Left ventricle myocardium inferior (tissue), 1 donor: ENCODE data around the gene FAF2. TPM values are rescaled to one million over a fixed set of nuclear protein-coding genes. Genes with fewer than 3 reads are reported as not detected.

ENCODE experiments used
- DNase-seq: peaks from one replicate; pipeline ENCODE4 v3.0.0-alpha.2; 2020
- H3K27ac ChIP-seq: fragments of 200-600 bp; replicated peaks from 2 replicates; pipeline ENCODE4 v1.8.0; 2021
- H3K27me3 ChIP-seq: fragments of 200-600 bp; 2 replicates; pipeline ENCODE4 v1.8.0; 2021; ENCODE audit warnings: low read depth
- H3K36me3 ChIP-seq: fragments of 200-600 bp; 2 replicates; pipeline ENCODE4 v1.8.0; 2021
- H3K4me1 ChIP-seq: fragments of 200-600 bp; 2 replicates; pipeline ENCODE4 v1.8.0; 2021
- H3K4me3 ChIP-seq: fragments of 200-600 bp; 2 replicates; pipeline ENCODE4 v1.8.0; 2021; ENCODE audit warnings: mild to moderate bottlenecking, moderate library complexity
- H3K9me3 ChIP-seq: fragments of 200-600 bp; replicated peaks from 2 replicates; pipeline ENCODE4 v1.8.0; 2021
- CTCF ChIP-seq: fragments of 200-600 bp; IDR thresholded peaks from 2 replicates; pipeline ENCODE4 v1.8.0; 2021; ENCODE audit warnings: antibody characterized with exemption, mild to moderate bottlenecking, borderline replicate concordance
- intact Hi-C: fragments of 100-400 bp; cut with micrococcal nuclease; formaldehyde crosslinking; loops from one replicate; pipeline ENCODE4 v1.11.0; 2022
- total RNA-seq: library from RNA; stranded (reverse); fragmentation: NEBNext Ultra II Directional; extraction: Animal tissue kit (Norgen Biotek cat#: 25700); gene quantifications from one replicate; pipeline ENCODE4 v1.2.1, GENCODE V29; 2021
- donor health status: DM: no; HTN: yes; CAD: no; lungs with severe emphysema.

Gene FAF2
- total RNA-seq, 1 donor from 2014 or later = 13.0 TPM

DNA sequence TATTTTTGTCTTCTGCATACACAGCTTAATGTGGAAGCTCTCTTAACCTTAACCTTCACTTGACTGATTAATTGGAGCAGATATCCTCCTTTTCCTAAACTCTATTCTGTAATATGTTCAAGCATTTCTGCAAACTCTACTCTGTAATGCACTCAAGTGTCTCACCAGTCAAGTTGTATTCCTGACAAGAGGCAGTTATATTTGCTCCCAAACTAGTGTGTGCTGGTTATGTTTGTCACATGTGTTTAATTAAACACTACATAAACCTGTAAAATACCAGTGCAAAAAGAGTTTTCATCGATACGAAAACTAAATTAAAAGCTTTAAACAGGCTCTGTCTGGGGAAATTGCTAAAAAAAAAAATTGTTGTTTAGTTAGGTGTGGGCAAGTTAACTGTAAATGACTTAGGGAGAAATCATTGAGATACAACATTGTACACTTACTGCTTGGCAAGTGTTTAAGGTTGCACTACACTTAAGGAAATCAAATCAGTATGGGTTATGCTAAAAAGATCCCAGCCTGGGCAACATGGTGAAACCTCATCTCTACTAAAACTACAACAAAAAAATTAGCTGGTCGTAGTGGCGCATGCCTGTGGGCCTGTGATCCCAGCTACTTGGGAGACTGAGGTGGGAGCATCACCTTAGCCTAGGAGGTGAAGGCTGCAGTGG lies 6.7 kb downstream of the FAF2 start:
- H3K4me1 ChIP-seq = peaks cover 74% of the 10 kb centered on the region
- no peaks in the 10 kb centered on the region for H3K9me3 ChIP-seq
- TF ChIP-seq CTCF = no peak
- peaks cover 14% of the 10 kb centered on the region for H3K36me3 ChIP-seq
- no peaks in the 10 kb centered on the region for H3K27me3 ChIP-seq
- no peak overlapping the region for H3K27ac ChIP-seq
- no peak for DNase-seq
- intact Hi-C loops = no loop called here
- H3K4me3 ChIP-seq = no peak overlapping the region

GRCh38 chr5:176458904-176459561 lies 10.8 kb downstream of the FAF2 start:
- H3K36me3 ChIP-seq = peaks cover 3% of the 10 kb centered on the region
- intact Hi-C loops = no loop called here
- TF ChIP-seq CTCF = no peak
- no peaks in the 10 kb centered on the region for H3K27me3 ChIP-seq
- no peaks in the 10 kb centered on the region for H3K9me3 ChIP-seq
- DNase-seq = no peak
- no peak overlapping the region for H3K27ac ChIP-seq
- peaks cover 39% of the 10 kb centered on the region for H3K4me1 ChIP-seq
- no peak overlapping the region for H3K4me3 ChIP-seq

DNA sequence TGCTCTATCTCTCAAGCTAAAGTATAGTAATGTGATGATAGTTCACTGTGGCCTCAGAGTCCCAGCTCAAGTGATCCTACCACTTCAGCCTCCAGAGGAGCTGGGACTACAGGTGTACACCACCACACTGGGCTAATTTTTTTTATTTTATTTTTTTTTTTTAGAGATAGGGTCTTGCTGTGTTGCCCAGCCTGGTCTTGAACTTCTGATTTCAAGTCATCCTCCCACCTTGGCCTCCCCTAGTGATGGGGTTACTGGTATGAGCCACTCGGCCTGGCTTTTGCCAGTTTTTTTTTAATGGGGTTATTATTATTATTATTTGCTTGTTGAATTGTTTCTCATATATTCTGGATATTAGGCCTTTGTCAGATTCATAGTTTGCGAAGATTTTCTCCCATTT lies 13.2 kb downstream of the FAF2 start:
- no peak for TF ChIP-seq CTCF
- H3K4me1 ChIP-seq = peaks cover 37% of the 10 kb centered on the region

GRCh38 chr5:176463113-176463764 lies 15.1 kb downstream of the FAF2 start:
- Histone ChIP-seq H3K4me3 (no peak overlapping the region), H3K9me3 (no peaks in the 10 kb centered on the region), H3K36me3 (no peaks in the 10 kb centered on the region), H3K27me3 (no peaks in the 10 kb centered on the region), H3K27ac (no peak overlapping the region), H3K4me1 (peaks cover 42% of the 10 kb centered on the region)
- TF ChIP-seq CTCF = no peak
- intact Hi-C loops = no loop called here
- no peak for DNase-seq

More for the DNA sequence above, 13.2 kb downstream of the FAF2 start:
- Histone ChIP-seq H3K27ac (no peak overlapping the region), H3K36me3 (no peaks in the 10 kb centered on the region), H3K9me3 (no peaks in the 10 kb centered on the region), H3K27me3 (no peaks in the 10 kb centered on the region), H3K4me3 (no peak overlapping the region)
- no peak for DNase-seq
- intact Hi-C loops = no loop called here

DNA sequence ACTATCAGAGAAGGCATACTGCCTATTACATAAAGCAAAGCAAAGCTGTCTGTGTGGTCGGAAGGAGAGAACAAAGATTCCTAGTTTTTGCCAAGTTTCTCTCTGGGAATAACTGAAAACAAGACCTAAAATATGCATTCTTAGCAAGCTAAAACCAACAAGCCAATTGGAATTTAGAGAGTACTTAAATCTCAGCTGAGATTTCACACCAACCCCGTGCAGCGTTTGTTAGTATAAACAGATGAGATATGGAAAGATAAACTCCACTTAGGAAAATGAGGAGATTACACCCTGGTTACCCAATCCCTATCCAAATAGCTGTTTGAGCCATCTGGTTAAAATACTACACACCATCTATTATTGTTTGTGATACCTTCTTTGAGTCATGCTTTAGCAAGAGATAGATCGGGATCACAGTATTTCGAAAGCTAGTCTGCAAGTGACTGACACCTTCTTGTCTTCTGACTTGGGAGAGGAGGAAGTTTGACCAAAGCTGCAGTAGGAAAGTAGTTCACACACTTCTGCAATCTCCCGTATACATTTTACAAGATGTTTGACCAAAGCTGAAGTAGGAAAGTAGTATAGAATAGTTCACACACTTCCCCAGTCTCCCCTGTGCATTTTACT lies 18.2 kb downstream of the FAF2 start:
- intact Hi-C loops = no loop called here
- TF ChIP-seq CTCF = no peak
- DNase-seq = no peak
- Histone ChIP-seq H3K27me3 (no peaks in the 10 kb centered on the region), H3K36me3 (no peaks in the 10 kb centered on the region), H3K4me1 (peaks cover 32% of the 10 kb centered on the region), H3K27ac (no peak overlapping the region), H3K4me3 (no peak overlapping the region), H3K9me3 (no peaks in the 10 kb centered on the region)
